GM23338 (cell line): ENCODE measurements around the gene CES3. TPM values are rescaled to one million over a fixed set of nuclear protein-coding genes. Genes with fewer than 3 reads are reported as not detected.

Experiments used
- ATAC-seq: fragments of 200-7000 bp; cut with Tn5 transposase; 3 replicates; pipeline ENCODE4 v1.9.1; 2020
- DNase-seq: peaks from one replicate; pipeline ENCODE4 v3.0.0-alpha.2; 2015; ENCODE audit warnings: low spot score
- H2AFZ ChIP-seq: fragments of 200-600 bp; sonication (generic); 2 replicates; pipeline ENCODE4 v1.8.0; 2016; ENCODE audit warnings: antibody characterized with exemption, mild to moderate bottlenecking, moderate library complexity
- H3F3A ChIP-seq: fragments of 200-600 bp; sonication (generic); replicated peaks from 2 replicates; pipeline ENCODE4 v1.8.0; 2017; ENCODE audit warnings: antibody characterized with exemption, mixed run types, low read depth
- H3K27ac ChIP-seq: fragments of 200-600 bp; sonication (generic); 2 replicates; pipeline ENCODE4 v1.6.1; 2016; ENCODE audit warnings: low read depth
- H3K27me3 ChIP-seq: fragments of 200-600 bp; sonication (generic); 2 replicates; pipeline ENCODE4 v1.8.0; 2016; ENCODE audit warnings: mild to moderate bottlenecking, mixed run types, moderate library complexity; ENCODE audit not compliant: insufficient read depth
- H3K36me3 ChIP-seq: fragments of 200-600 bp; sonication (generic); 2 replicates; pipeline ENCODE4 v1.8.0; 2016; ENCODE audit warnings: mild to moderate bottlenecking; ENCODE audit not compliant: insufficient read depth
- H3K4me1 ChIP-seq: fragments of 200-600 bp; sonication (generic); 2 replicates; pipeline ENCODE4 v1.8.0; 2016; ENCODE audit warnings: mild to moderate bottlenecking, moderate library complexity; ENCODE audit not compliant: insufficient read depth
- H3K4me2 ChIP-seq: fragments of 200-600 bp; sonication (generic); 2 replicates; pipeline ENCODE4 v1.7.1; 2017; ENCODE audit warnings: mixed run types
- H3K4me3 ChIP-seq: fragments of 200-600 bp; sonication (generic); 2 replicates; pipeline ENCODE4 v1.6.1; 2016; ENCODE audit warnings: mixed run types
- H3K79me2 ChIP-seq: fragments of 200-600 bp; sonication (generic); replicated peaks from 2 replicates; pipeline ENCODE4 v1.8.0; 2017; ENCODE audit warnings: mild to moderate bottlenecking; ENCODE audit not compliant: insufficient read depth
- H3K9me2 ChIP-seq: fragments of 200-600 bp; sonication (generic); 2 replicates; pipeline ENCODE4 v1.8.0; 2017; ENCODE audit not compliant: insufficient read depth
- H4K20me1 ChIP-seq: fragments of 200-600 bp; sonication (generic); replicated peaks from 2 replicates; pipeline ENCODE4 v1.8.0; 2017; ENCODE audit warnings: mild to moderate bottlenecking; ENCODE audit not compliant: insufficient read depth
- H3K27ac Mint-ChIP-seq: 2 replicates; pipeline ENCODE4 v1.8.0; 2020; ENCODE audit warnings: inconsistent platforms, mild to moderate bottlenecking, moderate library complexity, mixed read lengths
- H3K27me3 Mint-ChIP-seq: 3 replicates; pipeline ENCODE4 v1.8.0; 2022; ENCODE audit warnings: low read depth, mild to moderate bottlenecking, moderate library complexity, mixed read lengths, inconsistent platforms; ENCODE audit not compliant: insufficient read depth, poor library complexity
- H3K36me3 Mint-ChIP-seq: 3 replicates; pipeline ENCODE4 v1.8.0; 2021; ENCODE audit warnings: low read depth, mild to moderate bottlenecking, inconsistent platforms, moderate library complexity, mixed read lengths
- H3K4me1 Mint-ChIP-seq: 3 replicates; pipeline ENCODE4 v1.8.0; 2020; ENCODE audit warnings: mild to moderate bottlenecking, inconsistent platforms, mixed read lengths
- H3K4me3 Mint-ChIP-seq: 3 replicates; pipeline ENCODE4 v1.8.0; 2021; ENCODE audit warnings: moderate library complexity, mild to moderate bottlenecking, inconsistent platforms, mixed read lengths
- H3K9me3 Mint-ChIP-seq: 3 replicates; pipeline ENCODE4 v1.8.0; 2020; ENCODE audit warnings: moderate library complexity, mild to moderate bottlenecking, inconsistent platforms, mixed read lengths
- CREB1 ChIP-seq: fragments of 250-450 bp; sonication (Bioruptor Pico); IDR thresholded peaks from 2 replicates; pipeline ENCODE4 v1.5.0; 2020; ENCODE audit warnings: low read depth, mild to moderate bottlenecking, moderate library complexity
- EZH2phosphoT487 ChIP-seq: fragments of 200-600 bp; sonication (generic); IDR thresholded peaks from one replicate; pipeline ENCODE4 v1.8.1; 2018; ENCODE audit warnings: antibody characterized with exemption; ENCODE audit not compliant: unreplicated experiment
- JUNB ChIP-seq: IDR thresholded peaks from one replicate; pipeline ENCODE4 v1.6.1; 2016; ENCODE audit warnings: antibody characterized with exemption; ENCODE audit not compliant: unreplicated experiment
- NANOG ChIP-seq: IDR thresholded peaks from 2 replicates; pipeline ENCODE4 v1.6.1; 2016; ENCODE audit warnings: antibody characterized with exemption, borderline replicate concordance
- POLR2AphosphoS5 ChIP-seq: IDR thresholded peaks from 2 replicates; pipeline ENCODE4 v1.6.1; 2016; ENCODE audit warnings: antibody characterized with exemption, low read depth
- STAT1 ChIP-seq: IDR thresholded peaks from one replicate; pipeline ENCODE4 v1.6.1; 2016; ENCODE audit warnings: antibody characterized with exemption; ENCODE audit not compliant: unreplicated experiment
- ZNF114 ChIP-seq: fragments of 250-450 bp; sonication (Bioruptor Pico); IDR thresholded peaks from 2 replicates; pipeline ENCODE4 v1.5.0; 2020; ENCODE audit warnings: mild to moderate bottlenecking, moderate library complexity
- ZNF331 ChIP-seq: fragments of 250-450 bp; sonication (Bioruptor Pico); IDR thresholded peaks from 2 replicates; pipeline ENCODE4 v1.5.0; 2020; ENCODE audit warnings: low read depth, mild to moderate bottlenecking, moderate library complexity
- polyA plus RNA-seq: library from polyadenylated mRNA; unstranded; fragments of >200 nt; fragmentation: Nextera tagmentation; extraction: Ambion mirVana; gene quantifications from 2 replicates; pipeline ENCODE4 v1.2.1, GENCODE V29; 2016
- total RNA-seq: library from RNA; depleted of rRNA; stranded (reverse); fragments of >200 nt; shearing (Covaris generic); gene quantifications from 2 replicates; pipeline ENCODE4 v1.2.3, GENCODE V29; 2014
- TF ChIP-seq, protein P1 (sequence below): IDR thresholded peaks from one replicate; pipeline ENCODE4 v1.6.1; 2018; ENCODE audit warnings: antibody characterized with exemption; ENCODE audit not compliant: unreplicated experiment
- TF ChIP-seq, protein P2 (sequence below), 2 experiments: fragments of 200-600 bp in 1 of 2; sonication (generic) in 1 of 2; conservative IDR thresholded peaks; 2 replicates each; pipeline versions ENCODE4 v1.5.1 to v1.6.1; 2016 to 2017; ENCODE audit warnings: antibody characterized with exemption in 2 of 2, low read depth in 2 of 2, mild to moderate bottlenecking in 2 of 2, moderate library complexity in 1 of 2
- TF ChIP-seq, protein P3 (sequence below): fragments of 250-450 bp; sonication (Bioruptor Pico); IDR thresholded peaks from 2 replicates; pipeline ENCODE4 v1.5.0; 2020; ENCODE audit warnings: mild to moderate bottlenecking, moderate library complexity

CES3 gene
- total and polyA plus RNA-seq, 2 experiments from 2014 or later: 0.55 to 1.0 TPM

DNA sequence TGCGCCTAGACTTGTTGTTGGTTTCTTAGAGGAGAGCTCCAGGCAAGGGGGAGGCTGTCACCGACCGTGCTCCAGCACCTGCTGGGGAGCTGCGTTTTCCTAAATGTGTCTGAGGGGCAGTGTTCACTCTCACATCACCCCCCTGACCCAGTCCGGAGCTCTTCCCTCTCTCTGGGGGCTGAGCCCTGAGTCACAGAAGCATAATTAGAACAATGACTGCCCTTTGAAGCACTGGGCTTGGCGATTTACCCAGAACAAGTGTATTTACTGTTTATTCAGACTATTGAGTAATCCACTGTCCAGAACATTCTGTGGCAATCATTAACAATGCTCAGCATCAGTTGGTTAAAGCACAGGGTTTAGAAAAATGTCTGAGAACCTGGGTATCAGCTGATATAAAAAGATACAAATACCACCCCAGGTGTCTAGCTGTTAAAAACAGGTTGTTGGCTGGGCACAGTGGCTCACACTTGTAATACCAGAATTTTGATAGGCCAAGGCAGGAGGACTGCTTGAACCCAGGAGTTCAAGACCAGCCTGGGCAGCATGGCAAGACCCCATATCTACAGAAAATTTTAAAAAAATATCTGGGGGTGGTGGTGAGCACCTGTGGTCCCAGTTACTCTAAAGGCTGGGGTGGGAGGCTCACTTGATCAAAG is 35.4 kb downstream of the CES3 start:
- TF ChIP-seq NANOG (no peak), ZNF331 (CRISPR knock-in tag) (no peak), POLR2AphosphoS5 (no peak), CREB1 (no peak)
- TF ChIP-seq, protein P1, sequence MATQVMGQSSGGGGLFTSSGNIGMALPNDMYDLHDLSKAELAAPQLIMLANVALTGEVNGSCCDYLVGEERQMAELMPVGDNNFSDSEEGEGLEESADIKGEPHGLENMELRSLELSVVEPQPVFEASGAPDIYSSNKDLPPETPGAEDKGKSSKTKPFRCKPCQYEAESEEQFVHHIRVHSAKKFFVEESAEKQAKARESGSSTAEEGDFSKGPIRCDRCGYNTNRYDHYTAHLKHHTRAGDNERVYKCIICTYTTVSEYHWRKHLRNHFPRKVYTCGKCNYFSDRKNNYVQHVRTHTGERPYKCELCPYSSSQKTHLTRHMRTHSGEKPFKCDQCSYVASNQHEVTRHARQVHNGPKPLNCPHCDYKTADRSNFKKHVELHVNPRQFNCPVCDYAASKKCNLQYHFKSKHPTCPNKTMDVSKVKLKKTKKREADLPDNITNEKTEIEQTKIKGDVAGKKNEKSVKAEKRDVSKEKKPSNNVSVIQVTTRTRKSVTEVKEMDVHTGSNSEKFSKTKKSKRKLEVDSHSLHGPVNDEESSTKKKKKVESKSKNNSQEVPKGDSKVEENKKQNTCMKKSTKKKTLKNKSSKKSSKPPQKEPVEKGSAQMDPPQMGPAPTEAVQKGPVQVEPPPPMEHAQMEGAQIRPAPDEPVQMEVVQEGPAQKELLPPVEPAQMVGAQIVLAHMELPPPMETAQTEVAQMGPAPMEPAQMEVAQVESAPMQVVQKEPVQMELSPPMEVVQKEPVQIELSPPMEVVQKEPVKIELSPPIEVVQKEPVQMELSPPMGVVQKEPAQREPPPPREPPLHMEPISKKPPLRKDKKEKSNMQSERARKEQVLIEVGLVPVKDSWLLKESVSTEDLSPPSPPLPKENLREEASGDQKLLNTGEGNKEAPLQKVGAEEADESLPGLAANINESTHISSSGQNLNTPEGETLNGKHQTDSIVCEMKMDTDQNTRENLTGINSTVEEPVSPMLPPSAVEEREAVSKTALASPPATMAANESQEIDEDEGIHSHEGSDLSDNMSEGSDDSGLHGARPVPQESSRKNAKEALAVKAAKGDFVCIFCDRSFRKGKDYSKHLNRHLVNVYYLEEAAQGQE: no peak
- H3K4me1 Mint-ChIP-seq: peaks cover 7% of the 10 kb centered on the region; the same call in 2 of the 3 replicates
- no peak overlapping the region for H3K4me2 ChIP-seq
- no peak for ATAC-seq
- DNase-seq: no peak
- no peak overlapping the region for H3K4me3 ChIP-seq
- H3K9me3 Mint-ChIP-seq: no peaks in the 10 kb centered on the region
- no peaks in the 10 kb centered on the region; the same call in 1 of the 2 replicates for H3K4me1 ChIP-seq
- no peak overlapping the region for H3K27ac Mint-ChIP-seq
- no peak overlapping the region for H3K27ac ChIP-seq
- no peaks in the 10 kb centered on the region for H3F3A ChIP-seq
- H3K27me3 ChIP-seq: peaks cover 41% of the 10 kb centered on the region
- no peaks in the 10 kb centered on the region for H3K36me3 ChIP-seq
- H3K79me2 ChIP-seq: no peaks in the 10 kb centered on the region
- no peak overlapping the region for H3K4me3 Mint-ChIP-seq
- H4K20me1 ChIP-seq: no peaks in the 10 kb centered on the region
- H3K9me2 ChIP-seq: no peaks in the 10 kb centered on the region
- no peaks in the 10 kb centered on the region; the same call in 2 of the 3 replicates for H3K36me3 Mint-ChIP-seq
- H2AFZ ChIP-seq: no peak overlapping the region
- peaks cover 35% of the 10 kb centered on the region for H3K27me3 Mint-ChIP-seq

DNA sequence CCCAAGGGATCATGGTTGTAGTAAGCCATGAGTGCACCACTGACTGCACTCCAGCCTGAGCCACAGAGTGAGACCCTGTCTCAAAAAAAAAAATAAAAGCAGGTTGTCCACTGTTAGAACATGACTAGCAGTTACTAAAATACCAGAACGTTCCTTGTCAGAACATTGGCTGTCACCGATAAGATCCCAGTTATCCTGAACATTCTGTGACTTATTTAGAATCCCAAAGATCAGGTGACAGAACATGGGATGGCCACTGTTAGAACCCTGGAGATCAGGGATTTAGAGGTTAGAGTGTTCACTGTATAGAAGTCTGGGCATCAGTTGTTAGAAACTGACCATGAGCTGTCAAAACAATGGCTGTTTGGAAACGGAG is 35.9 kb downstream of the CES3 start:
- ATAC-seq: no peak
- peaks cover 7% of the 10 kb centered on the region; the same call in 2 of the 3 replicates for H3K4me1 Mint-ChIP-seq
- DNase-seq: no peak
- no peak overlapping the region for H3K4me3 Mint-ChIP-seq
- Histone ChIP-seq H3K4me1 (no peaks in the 10 kb centered on the region; the same call in 1 of the 2 replicates), H3F3A (no peaks in the 10 kb centered on the region), H3K27me3 (peaks cover 46% of the 10 kb centered on the region), H3K4me2 (no peak overlapping the region), H3K27ac (no peak overlapping the region), H3K36me3 (no peaks in the 10 kb centered on the region), H4K20me1 (no peaks in the 10 kb centered on the region), H2AFZ (no peak overlapping the region), H3K79me2 (no peaks in the 10 kb centered on the region), H3K9me2 (no peaks in the 10 kb centered on the region), H3K4me3 (no peak overlapping the region)
- H3K27ac Mint-ChIP-seq: no peak overlapping the region
- peaks cover 37% of the 10 kb centered on the region for H3K27me3 Mint-ChIP-seq
- H3K9me3 Mint-ChIP-seq: no peaks in the 10 kb centered on the region
- H3K36me3 Mint-ChIP-seq: no peaks in the 10 kb centered on the region; the same call in 2 of the 3 replicates
- TF ChIP-seq JUNB (no peak), EZH2phosphoT487 (no peak), CREB1 (no peak), STAT1 (no peak), ZNF114 (CRISPR knock-in tag) (no peak), NANOG (no peak)
- TF ChIP-seq, protein P2, sequence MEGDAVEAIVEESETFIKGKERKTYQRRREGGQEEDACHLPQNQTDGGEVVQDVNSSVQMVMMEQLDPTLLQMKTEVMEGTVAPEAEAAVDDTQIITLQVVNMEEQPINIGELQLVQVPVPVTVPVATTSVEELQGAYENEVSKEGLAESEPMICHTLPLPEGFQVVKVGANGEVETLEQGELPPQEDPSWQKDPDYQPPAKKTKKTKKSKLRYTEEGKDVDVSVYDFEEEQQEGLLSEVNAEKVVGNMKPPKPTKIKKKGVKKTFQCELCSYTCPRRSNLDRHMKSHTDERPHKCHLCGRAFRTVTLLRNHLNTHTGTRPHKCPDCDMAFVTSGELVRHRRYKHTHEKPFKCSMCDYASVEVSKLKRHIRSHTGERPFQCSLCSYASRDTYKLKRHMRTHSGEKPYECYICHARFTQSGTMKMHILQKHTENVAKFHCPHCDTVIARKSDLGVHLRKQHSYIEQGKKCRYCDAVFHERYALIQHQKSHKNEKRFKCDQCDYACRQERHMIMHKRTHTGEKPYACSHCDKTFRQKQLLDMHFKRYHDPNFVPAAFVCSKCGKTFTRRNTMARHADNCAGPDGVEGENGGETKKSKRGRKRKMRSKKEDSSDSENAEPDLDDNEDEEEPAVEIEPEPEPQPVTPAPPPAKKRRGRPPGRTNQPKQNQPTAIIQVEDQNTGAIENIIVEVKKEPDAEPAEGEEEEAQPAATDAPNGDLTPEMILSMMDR (conservative IDR thresholded peaks at IDR 0.05; ENCODE audit: low read depth in 2 of 2): no peak
- TF ChIP-seq, protein P3, sequence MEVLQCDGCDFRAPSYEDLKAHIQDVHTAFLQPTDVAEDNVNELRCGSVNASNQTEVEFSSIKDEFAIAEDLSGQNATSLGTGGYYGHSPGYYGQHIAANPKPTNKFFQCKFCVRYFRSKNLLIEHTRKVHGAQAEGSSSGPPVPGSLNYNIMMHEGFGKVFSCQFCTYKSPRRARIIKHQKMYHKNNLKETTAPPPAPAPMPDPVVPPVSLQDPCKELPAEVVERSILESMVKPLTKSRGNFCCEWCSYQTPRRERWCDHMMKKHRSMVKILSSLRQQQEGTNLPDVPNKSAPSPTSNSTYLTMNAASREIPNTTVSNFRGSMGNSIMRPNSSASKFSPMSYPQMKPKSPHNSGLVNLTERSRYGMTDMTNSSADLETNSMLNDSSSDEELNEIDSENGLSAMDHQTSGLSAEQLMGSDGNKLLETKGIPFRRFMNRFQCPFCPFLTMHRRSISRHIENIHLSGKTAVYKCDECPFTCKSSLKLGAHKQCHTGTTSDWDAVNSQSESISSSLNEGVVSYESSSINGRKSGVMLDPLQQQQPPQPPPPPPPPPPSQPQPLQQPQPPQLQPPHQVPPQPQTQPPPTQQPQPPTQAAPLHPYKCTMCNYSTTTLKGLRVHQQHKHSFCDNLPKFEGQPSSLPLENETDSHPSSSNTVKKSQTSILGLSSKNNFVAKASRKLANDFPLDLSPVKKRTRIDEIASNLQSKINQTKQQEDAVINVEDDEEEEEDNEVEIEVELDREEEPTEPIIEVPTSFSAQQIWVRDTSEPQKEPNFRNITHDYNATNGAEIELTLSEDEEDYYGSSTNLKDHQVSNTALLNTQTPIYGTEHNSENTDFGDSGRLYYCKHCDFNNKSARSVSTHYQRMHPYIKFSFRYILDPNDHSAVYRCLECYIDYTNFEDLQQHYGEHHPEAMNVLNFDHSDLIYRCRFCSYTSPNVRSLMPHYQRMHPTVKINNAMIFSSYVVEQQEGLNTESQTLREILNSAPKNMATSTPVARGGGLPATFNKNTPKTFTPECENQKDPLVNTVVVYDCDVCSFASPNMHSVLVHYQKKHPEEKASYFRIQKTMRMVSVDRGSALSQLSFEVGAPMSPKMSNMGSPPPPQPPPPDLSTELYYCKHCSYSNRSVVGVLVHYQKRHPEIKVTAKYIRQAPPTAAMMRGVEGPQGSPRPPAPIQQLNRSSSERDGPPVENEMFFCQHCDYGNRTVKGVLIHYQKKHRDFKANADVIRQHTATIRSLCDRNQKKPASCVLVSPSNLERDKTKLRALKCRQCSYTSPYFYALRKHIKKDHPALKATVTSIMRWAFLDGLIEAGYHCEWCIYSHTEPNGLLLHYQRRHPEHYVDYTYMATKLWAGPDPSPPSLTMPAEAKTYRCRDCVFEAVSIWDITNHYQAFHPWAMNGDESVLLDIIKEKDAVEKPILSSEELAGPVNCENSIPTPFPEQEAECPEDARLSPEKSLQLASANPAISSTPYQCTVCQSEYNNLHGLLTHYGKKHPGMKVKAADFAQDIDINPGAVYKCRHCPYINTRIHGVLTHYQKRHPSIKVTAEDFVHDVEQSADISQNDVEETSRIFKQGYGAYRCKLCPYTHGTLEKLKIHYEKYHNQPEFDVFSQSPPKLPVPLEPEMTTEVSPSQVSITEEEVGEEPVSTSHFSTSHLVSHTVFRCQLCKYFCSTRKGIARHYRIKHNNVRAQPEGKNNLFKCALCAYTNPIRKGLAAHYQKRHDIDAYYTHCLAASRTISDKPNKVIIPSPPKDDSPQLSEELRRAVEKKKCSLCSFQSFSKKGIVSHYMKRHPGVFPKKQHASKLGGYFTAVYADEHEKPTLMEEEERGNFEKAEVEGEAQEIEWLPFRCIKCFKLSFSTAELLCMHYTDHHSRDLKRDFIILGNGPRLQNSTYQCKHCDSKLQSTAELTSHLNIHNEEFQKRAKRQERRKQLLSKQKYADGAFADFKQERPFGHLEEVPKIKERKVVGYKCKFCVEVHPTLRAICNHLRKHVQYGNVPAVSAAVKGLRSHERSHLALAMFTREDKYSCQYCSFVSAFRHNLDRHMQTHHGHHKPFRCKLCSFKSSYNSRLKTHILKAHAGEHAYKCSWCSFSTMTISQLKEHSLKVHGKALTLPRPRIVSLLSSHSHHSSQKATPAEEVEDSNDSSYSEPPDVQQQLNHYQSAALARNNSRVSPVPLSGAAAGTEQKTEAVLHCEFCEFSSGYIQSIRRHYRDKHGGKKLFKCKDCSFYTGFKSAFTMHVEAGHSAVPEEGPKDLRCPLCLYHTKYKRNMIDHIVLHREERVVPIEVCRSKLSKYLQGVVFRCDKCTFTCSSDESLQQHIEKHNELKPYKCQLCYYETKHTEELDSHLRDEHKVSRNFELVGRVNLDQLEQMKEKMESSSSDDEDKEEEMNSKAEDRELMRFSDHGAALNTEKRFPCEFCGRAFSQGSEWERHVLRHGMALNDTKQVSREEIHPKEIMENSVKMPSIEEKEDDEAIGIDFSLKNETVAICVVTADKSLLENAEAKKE (CRISPR knock-in tag): no peak
